SU-DHL-6 (cell line): Measurements from ENCODE around the gene ATP1B3.

Experiments
- EZH2phosphoT487 ChIP-seq: fragments of 200-600 bp; sonication (generic), shearing (Covaris generic); conservative IDR thresholded peaks from 2 replicates; pipeline ENCODE4 v1.6.1; 2018; ENCODE audit warnings: mild to moderate bottlenecking, antibody characterized with exemption, low read length, moderate library complexity, mixed read lengths
- TF ChIP-seq, protein P1 (sequence below): fragments of 200-600 bp; sonication (generic); IDR thresholded peaks from one replicate; pipeline ENCODE4 v1.5.1; 2017; ENCODE audit warnings: antibody characterized with exemption, mild to moderate bottlenecking, low read length, moderate library complexity; ENCODE audit not compliant: insufficient read depth, poor library complexity, severe bottlenecking

GRCh38 chr3:141945726-141946485 lies 69.5 kb downstream of the ATP1B3 start:
- TF ChIP-seq, protein P1, sequence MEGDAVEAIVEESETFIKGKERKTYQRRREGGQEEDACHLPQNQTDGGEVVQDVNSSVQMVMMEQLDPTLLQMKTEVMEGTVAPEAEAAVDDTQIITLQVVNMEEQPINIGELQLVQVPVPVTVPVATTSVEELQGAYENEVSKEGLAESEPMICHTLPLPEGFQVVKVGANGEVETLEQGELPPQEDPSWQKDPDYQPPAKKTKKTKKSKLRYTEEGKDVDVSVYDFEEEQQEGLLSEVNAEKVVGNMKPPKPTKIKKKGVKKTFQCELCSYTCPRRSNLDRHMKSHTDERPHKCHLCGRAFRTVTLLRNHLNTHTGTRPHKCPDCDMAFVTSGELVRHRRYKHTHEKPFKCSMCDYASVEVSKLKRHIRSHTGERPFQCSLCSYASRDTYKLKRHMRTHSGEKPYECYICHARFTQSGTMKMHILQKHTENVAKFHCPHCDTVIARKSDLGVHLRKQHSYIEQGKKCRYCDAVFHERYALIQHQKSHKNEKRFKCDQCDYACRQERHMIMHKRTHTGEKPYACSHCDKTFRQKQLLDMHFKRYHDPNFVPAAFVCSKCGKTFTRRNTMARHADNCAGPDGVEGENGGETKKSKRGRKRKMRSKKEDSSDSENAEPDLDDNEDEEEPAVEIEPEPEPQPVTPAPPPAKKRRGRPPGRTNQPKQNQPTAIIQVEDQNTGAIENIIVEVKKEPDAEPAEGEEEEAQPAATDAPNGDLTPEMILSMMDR, result no peak
- TF ChIP-seq EZH2phosphoT487, result no peak
